ENCODE measurements around the gene MYO5B.

The MYO5B gene

DNA sequence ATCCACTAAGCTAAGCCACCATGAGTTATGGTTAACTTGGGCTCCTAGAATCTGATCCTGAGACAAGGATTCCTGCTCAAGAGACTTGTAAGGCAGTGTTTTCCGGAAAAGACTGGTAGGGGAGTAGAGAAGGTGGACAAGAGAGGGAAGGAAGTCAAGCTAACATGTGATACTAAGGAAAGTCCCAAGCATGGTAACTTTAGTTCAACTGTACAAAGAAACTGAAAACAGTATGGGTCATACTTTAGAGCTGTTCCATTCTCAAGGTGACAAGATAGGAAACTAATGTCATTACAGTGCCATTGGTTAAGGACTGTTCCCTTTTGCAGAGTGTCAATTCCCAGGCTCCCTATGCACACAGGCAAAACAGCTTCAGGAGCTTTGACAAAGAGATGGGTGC, 5.8 kb downstream of the MYO5B start:
- H3K4me3 ChIP-seq (ENCODE audit: control insufficient read depth, low read depth, low read length), result no peak overlapping the region
- no peak for DNase-seq (ENCODE audit: low read depth)
- TF ChIP-seq, protein P1, sequence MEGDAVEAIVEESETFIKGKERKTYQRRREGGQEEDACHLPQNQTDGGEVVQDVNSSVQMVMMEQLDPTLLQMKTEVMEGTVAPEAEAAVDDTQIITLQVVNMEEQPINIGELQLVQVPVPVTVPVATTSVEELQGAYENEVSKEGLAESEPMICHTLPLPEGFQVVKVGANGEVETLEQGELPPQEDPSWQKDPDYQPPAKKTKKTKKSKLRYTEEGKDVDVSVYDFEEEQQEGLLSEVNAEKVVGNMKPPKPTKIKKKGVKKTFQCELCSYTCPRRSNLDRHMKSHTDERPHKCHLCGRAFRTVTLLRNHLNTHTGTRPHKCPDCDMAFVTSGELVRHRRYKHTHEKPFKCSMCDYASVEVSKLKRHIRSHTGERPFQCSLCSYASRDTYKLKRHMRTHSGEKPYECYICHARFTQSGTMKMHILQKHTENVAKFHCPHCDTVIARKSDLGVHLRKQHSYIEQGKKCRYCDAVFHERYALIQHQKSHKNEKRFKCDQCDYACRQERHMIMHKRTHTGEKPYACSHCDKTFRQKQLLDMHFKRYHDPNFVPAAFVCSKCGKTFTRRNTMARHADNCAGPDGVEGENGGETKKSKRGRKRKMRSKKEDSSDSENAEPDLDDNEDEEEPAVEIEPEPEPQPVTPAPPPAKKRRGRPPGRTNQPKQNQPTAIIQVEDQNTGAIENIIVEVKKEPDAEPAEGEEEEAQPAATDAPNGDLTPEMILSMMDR (IDR thresholded peaks at IDR 0.05; ENCODE audit: control insufficient read depth, insufficient read depth, low read depth, low read length, missing control alignments), result no peak

GRCh38 chr18:50188652-50189051, 6.3 kb downstream of the MYO5B start:
- DNase-seq (ENCODE audit: low read depth), result no peak
- TF ChIP-seq, protein P1 (IDR thresholded peaks at IDR 0.05; ENCODE audit: control insufficient read depth, insufficient read depth, low read depth, low read length, missing control alignments), result no peak
- H3K4me3 ChIP-seq (ENCODE audit: control insufficient read depth, low read depth, low read length), result no peak overlapping the region

- no peak overlapping the region for H3K4me3 ChIP-seq (ENCODE audit: control insufficient read depth, low read depth, low read length)
- TF ChIP-seq, protein P1 (IDR thresholded peaks at IDR 0.05; ENCODE audit: control insufficient read depth, insufficient read depth, low read depth, low read length, missing control alignments), result no peak
- no peak for DNase-seq (ENCODE audit: low read depth)
Observed at GRCh38 chr18:50187659-50188058, 7.3 kb downstream of the MYO5B start.

GRCh38 chr18:50186385-50186784, 8.6 kb downstream of the MYO5B start:
- no peak overlapping the region for H3K4me3 ChIP-seq (ENCODE audit: control insufficient read depth, low read depth, low read length)
- DNase-seq (ENCODE audit: low read depth), result no peak

GRCh38 chr18:50183556-50183955, 11.4 kb downstream of the MYO5B start:
- H3K4me3 ChIP-seq (ENCODE audit: control insufficient read depth, low read depth, low read length), result no peak overlapping the region
- TF ChIP-seq, protein P1 (IDR thresholded peaks at IDR 0.05; ENCODE audit: control insufficient read depth, insufficient read depth, low read depth, low read length, missing control alignments), result no peak
- DNase-seq (ENCODE audit: low read depth), result no peak

More at GRCh38 chr18:50186385-50186784, 8.6 kb downstream of the MYO5B start:
- TF ChIP-seq, protein P1 (IDR thresholded peaks at IDR 0.05; ENCODE audit: control insufficient read depth, insufficient read depth, low read depth, low read length, missing control alignments), result no peak

DNA sequence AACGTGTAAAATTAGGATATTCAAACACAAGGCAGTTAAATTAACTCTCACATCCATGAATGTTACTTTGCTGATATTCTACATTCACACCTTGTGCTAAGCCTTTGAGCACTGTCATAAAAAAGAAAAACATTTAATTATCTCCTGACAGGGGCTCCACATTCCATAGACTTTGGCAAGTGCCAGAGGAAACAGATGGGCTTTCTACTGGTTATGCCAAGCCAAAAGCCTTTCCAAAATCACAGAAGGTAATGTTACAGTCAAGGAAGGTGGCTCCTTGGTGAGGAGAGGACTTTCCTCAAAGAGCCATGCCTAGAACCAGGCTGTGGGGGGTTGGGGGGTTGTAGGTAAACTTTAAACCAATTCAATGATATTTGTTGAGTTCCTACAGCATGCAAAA, 12.4 kb downstream of the MYO5B start:
- H3K4me3 ChIP-seq (ENCODE audit: control insufficient read depth, low read depth, low read length), result no peak overlapping the region
- no peak for DNase-seq (ENCODE audit: low read depth)
- TF ChIP-seq, protein P1 (IDR thresholded peaks at IDR 0.05; ENCODE audit: control insufficient read depth, insufficient read depth, low read depth, low read length, missing control alignments), result no peak

GRCh38 chr18:50181590-50181989, 13.4 kb downstream of the MYO5B start:
- no peak overlapping the region for H3K4me3 ChIP-seq (ENCODE audit: control insufficient read depth, low read depth, low read length)

More at GRCh38 chr18:50181590-50181989, 13.4 kb downstream of the MYO5B start:
- TF ChIP-seq, protein P1 (IDR thresholded peaks at IDR 0.05; ENCODE audit: control insufficient read depth, insufficient read depth, low read depth, low read length, missing control alignments), result no peak
- no peak for DNase-seq (ENCODE audit: low read depth)

All from AG09309 (cell line).